SJCRH30 (cell line): ENCODE measurements around the gene U2AF2. TPM values are rescaled to one million over a fixed set of nuclear protein-coding genes. Genes with fewer than 3 reads are reported as not detected.

ENCODE experiments used
- DNase-seq, 2 experiments: peaks; one replicate each; pipeline ENCODE4 v3.0.0-alpha.2; 2015 to 2020
- H3K27ac ChIP-seq: fragments of 250-450 bp; sonication (Bioruptor Pico); 2 replicates; pipeline ENCODE4 v1.5.1; 2020; ENCODE audit warnings: mild to moderate bottlenecking, moderate library complexity
- H3K27me3 ChIP-seq: fragments of 250-450 bp; sonication (Bioruptor Pico); 2 replicates; pipeline ENCODE4 v1.5.1; 2020; ENCODE audit warnings: mild to moderate bottlenecking, moderate library complexity
- H3K36me3 ChIP-seq: fragments of 250-450 bp; sonication (Bioruptor Pico); 2 replicates; pipeline ENCODE4 v1.5.1; 2020; ENCODE audit warnings: mild to moderate bottlenecking, moderate library complexity
- H3K4me1 ChIP-seq: fragments of 250-450 bp; sonication (Bioruptor Pico); 2 replicates; pipeline ENCODE4 v1.5.1; 2020; ENCODE audit warnings: mild to moderate bottlenecking, moderate library complexity
- H3K4me3 ChIP-seq: fragments of 250-450 bp; sonication (Bioruptor Pico); 2 replicates; pipeline ENCODE4 v1.5.1; 2020; ENCODE audit warnings: mild to moderate bottlenecking, moderate library complexity
- H3K9me3 ChIP-seq: fragments of 250-450 bp; sonication (Bioruptor Pico); replicated peaks from 2 replicates; pipeline ENCODE4 v1.5.1; 2020; ENCODE audit warnings: mild to moderate bottlenecking, moderate library complexity
- total RNA-seq: library from RNA; depleted of rRNA; stranded (reverse); fragments of >200 nt; shearing (Covaris generic); gene quantifications from 2 replicates; pipeline ENCODE4 v1.2.3, GENCODE V29; 2014; rRNA removed

The U2AF2 gene
- total RNA-seq, 1 experiment from 2014 or later, result 131 TPM

GRCh38 chr19:55723491-55723890, 68.7 kb downstream of the U2AF2 start:
- Histone ChIP-seq H3K27ac (no peak overlapping the region), H3K4me1 (peaks cover 8% of the 10 kb centered on the region; the same call in 1 of the 2 replicates), H3K27me3 (no peaks in the 10 kb centered on the region; the same call in 1 of the 2 replicates), H3K4me3 (no peak overlapping the region), H3K36me3 (no peaks in the 10 kb centered on the region), H3K9me3 (peaks cover 6% of the 10 kb centered on the region; the same call in 1 of the 2 replicates)
- DNase-seq, result no peak

Other genes starting within 250 kb of the U2AF2 start
- 509 and 566 TPM in 2 replicates for gene UBE2S, start 247.2 kb upstream of the U2AF2 start, total RNA-seq
- gene SHISA7, start 211.7 kb upstream of the U2AF2 start, total RNA-seq, result not detected in 2 replicates
- 63.2 and 70.8 TPM in 2 replicates for gene ISOC2, start 193.4 kb upstream of the U2AF2 start, total RNA-seq
- not detected in 2 replicates for gene C19orf85, start 190.3 kb upstream of the U2AF2 start, total RNA-seq
- 2.9 and 3.6 TPM in 2 replicates for gene ZNF628, start 178.4 kb upstream of the U2AF2 start, total RNA-seq
- 22.1 and 25.9 TPM in 2 replicates for gene NAT14, start 169.8 kb upstream of the U2AF2 start, total RNA-seq
- gene SSC5D, start 166.6 kb upstream of the U2AF2 start, total RNA-seq, result 3.1 and 3.8 TPM in 2 replicates
- 6.8 and 6.9 TPM in 2 replicates for gene SBK2, start 117.9 kb upstream of the U2AF2 start, total RNA-seq
- gene SBK3, start 109.5 kb upstream of the U2AF2 start, total RNA-seq, result 0.30 and 0.87 TPM in 2 replicates
- gene ZNF579, start 74.2 kb upstream of the U2AF2 start, total RNA-seq, result 5.4 and 7.5 TPM in 2 replicates
- 7.9 and 10.3 TPM in 2 replicates for gene FIZ1, start 55.5 kb upstream of the U2AF2 start, total RNA-seq
- 2.7 and 3.2 TPM in 2 replicates for gene ZNF524, start 54.7 kb upstream of the U2AF2 start, total RNA-seq
- 1.7 and 2.0 TPM in 2 replicates for gene ZNF865, start 49.4 kb upstream of the U2AF2 start, total RNA-seq
- 2.7 and 3.1 TPM in 2 replicates for gene ZNF784, start 30.5 kb upstream of the U2AF2 start, total RNA-seq
- gene ZNF580, start 14.0 kb upstream of the U2AF2 start, total RNA-seq, result 7.9 and 8.0 TPM in 2 replicates
- gene ZNF581, start 11.4 kb upstream of the U2AF2 start, total RNA-seq, result 17.9 and 18.7 TPM in 2 replicates
- gene CCDC106, start 6.8 kb upstream of the U2AF2 start, total RNA-seq, result 9.7 and 10.8 TPM in 2 replicates
- gene EPN1, start 20.2 kb downstream of the U2AF2 start, total RNA-seq, result 45.6 and 59.8 TPM in 2 replicates
- gene NLRP9, start 83.4 kb downstream of the U2AF2 start, total RNA-seq, result 0.02 TPM in 1 of 2 replicates, not detected in the other
- gene RFPL4A, start 104.1 kb downstream of the U2AF2 start, total RNA-seq, result 1.1 TPM in 2 replicates
- gene RFPL4AL1, start 114.1 kb downstream of the U2AF2 start, total RNA-seq, result 0.61 and 1.1 TPM in 2 replicates
- gene NLRP11, start 177.0 kb downstream of the U2AF2 start, total RNA-seq, result 4.6 and 4.9 TPM in 2 replicates
- gene NLRP4, start 181.5 kb downstream of the U2AF2 start, total RNA-seq, result not detected in 2 replicates